Frontal cortex (tissue), 4 donors: ENCODE measurements around the gene KBTBD4. TPM values are rescaled to one million over a fixed set of nuclear protein-coding genes. Genes with fewer than 3 reads are reported as not detected.
"Not testable (repeated sequence)": the region's sequence is repeated elsewhere in the genome, so short reads cannot be mapped to it uniquely, and the experiment has no call there.

Source experiments
- DNase-seq, 2 donors: peaks; one replicate each; pipeline ENCODE4 v3.0.0; 2012; ENCODE audit warnings: low spot score in 2 of 2
- FAIRE-seq: peaks from 2 replicates; lab custom pipeline; 2012; peaks lifted over from hg19 to GRCh38; lab: Jason Lieb, UNC
- total RNA-seq: library from RNA; depleted of rRNA; stranded (reverse); fragments of >200 nt; gene quantifications from one replicate; pipeline ENCODE4 v1.2.3, GENCODE V29; 2014
- donor health status: control.
- donor health status: control.
- donor health status: control.

The KBTBD4 gene
- total RNA-seq, 1 donor from 2014 or later, result 42.8 TPM

GRCh38 chr11:47564933-47565339, 13.8 kb downstream of the KBTBD4 start:
- peak in 1 of 2 donors; percentile 5 for DNase-seq
- FAIRE-seq, result no peak

DNA sequence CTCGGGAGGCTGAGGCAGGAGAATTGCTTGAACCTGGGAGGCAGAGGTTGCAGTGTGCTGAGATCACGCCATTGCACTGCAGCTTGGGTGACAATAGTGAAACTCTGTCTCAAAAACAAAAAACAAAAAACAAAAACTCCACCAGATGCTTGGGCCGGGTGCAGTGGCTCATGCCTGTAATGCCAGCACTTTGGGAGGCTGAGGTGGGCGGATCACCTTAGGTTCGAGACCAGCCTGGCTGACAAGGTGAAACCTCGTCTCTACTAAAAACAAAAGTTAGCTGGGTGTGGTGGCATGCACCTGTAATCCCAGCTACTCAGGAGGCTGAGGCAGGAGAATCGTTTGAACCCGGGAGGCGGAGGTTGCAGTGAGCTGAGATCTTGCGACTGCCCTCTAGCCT, 14.4 kb downstream of the KBTBD4 start:
- FAIRE-seq, DNase-seq: not testable (repeated sequence)

- not testable (repeated sequence) for FAIRE-seq, DNase-seq
Measured at GRCh38 chr11:47562393-47562792, 16.4 kb downstream of the KBTBD4 start.

DNA sequence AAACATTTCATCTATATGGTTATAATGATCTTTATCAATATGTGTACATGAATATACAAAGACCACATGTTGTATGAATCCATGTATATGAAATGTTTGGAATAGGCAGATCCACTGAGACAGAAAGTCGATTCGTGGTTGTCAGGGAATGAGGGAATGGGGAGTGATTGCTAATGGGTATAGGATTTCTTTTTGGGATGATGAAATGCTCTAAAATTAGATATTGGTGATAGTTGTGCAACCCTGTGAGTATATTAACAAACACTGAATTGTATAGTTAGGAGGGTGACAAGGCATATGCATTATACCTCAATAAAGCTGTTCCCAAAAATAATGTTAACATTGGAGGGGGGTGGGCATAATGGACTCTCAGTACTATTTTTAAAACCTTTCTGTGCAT, 18.3 kb downstream of the KBTBD4 start:
- DNase-seq (no peak), FAIRE-seq (no peak)

- peak; percentile 99 for FAIRE-seq
- no peak for DNase-seq
Measured at GRCh38 chr11:47558695-47559094, 20.1 kb downstream of the KBTBD4 start.

GRCh38 chr11:47557004-47557403, 21.8 kb downstream of the KBTBD4 start:
- DNase-seq, FAIRE-seq: not testable (repeated sequence)

- no peak for DNase-seq
Measured at GRCh38 chr11:47553406-47553743, 25.4 kb downstream of the KBTBD4 start.

DNA sequence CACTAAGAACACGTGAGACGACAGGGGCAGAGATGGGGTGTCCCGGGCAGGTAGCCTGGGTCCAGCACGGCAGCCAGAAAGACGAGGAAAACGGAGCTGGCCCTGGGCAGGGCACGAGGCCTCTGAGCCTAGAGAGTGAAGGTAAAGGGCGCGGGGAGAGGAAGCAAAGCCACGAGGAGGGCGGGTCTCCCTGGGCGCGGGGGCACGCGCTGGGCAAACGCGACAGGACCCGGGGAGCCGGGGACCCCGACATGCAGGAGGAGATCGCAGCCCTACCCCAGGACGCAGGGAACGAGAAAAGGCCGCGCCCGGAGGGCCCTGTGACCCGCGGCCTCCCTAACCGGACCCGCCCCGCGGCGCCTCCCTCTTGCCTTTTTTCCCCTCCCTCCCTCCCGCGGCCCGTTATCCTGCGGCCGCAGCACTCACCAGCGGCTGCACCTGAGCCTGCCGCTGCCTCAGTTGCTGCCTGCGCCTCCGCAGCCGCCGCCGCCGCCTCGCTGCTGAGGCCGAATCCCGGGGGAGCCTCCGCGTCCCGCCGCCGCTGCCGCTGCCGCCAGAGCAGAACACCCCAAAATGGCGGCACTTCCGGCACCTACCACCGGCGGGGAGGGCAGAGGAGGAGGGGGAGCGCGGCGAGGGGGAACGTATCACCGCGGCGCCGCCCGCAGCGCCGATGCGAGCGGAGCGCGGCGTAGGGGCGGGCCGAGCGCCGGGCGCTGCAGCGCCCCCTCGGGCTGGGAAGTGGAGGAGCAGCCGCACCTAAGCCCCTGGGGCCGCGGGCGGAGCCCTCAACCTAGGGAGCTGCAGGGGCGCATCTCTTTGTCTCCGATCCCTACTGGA, 26.0 kb downstream of the KBTBD4 start, which contains the start of gene CELF1:
Gene CELF1, minus strand, starts transcription at position 567 of the 840 bp plus-strand sequence. CDS start 53,609 bp downstream, outside the sequence.
- no peak for FAIRE-seq
- peak; percentile 89 to 91 for DNase-seq

More at GRCh38 chr11:47553406-47553743, 25.4 kb downstream of the KBTBD4 start:
- FAIRE-seq, result no peak

DNA sequence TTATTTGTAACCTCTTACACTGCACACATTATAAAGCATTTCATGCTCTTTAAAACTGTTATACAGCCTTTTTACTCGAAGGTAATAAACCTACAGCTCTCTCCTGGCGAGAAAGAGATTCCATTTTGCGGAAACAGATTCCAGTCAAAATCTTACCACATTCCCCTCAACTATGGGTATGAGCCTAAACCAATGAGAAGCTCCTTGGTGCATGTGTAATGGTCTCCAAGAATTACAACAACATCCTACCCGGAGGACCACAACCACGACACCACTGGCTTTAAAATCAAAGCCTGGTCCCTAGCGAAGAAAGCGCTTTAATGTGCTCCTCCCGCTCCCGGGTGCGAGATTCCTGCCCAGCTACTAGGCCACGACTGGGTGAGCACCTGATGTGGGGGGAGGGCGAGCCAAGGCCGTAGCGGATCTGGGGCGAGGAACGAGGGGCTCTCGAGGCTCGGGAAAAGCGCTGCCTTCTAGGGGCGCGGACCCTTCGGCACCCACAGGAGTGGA, 26.7 kb downstream of the KBTBD4 start:
- FAIRE-seq (no peak), DNase-seq (no peak)

- DNase-seq (no peak), FAIRE-seq (no peak)
Measured at GRCh38 chr11:47551086-47551485, 27.7 kb downstream of the KBTBD4 start.

GRCh38 chr11:47550288-47551047, 28.3 kb downstream of the KBTBD4 start:
- DNase-seq (no peak), FAIRE-seq (no peak)

DNA sequence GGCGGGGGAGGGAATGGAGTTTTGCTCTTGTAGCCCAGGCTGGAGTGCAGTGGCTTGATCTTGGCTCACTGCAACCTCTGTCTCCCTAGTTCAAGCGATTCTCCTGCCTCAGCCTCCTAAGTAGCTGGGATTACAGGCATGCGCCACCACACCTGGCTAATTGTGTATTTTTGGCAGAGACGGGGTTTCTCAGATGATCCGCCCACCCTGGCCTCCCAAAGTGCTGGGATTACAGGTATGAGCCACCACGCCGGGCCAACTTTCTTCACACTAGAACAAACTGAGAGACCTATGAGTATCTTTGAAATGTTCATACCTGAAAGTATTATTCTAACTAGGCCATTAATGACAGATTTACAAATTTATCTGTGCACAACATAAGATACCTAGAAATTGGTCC, 32.5 kb downstream of the KBTBD4 start:
- DNase-seq, FAIRE-seq: not testable (repeated sequence)

DNA sequence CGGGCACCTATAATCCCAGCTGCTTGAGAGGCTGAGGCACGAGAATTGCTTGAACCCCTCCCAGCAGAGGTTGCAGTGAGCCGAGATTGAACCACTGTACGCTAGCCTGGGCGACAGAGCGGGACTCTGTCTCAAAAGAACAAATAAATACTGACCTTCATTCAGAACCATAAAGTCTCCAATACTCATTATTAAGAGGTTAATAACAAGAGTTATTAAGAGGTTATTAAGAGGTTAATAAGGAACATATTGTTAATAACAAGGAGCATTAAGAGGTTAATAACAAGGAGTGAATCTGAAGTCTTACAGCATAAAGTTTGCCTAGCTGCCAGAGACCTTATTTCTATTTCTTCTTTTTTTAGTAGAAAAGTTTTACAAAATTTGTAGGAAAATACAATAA, 33.5 kb downstream of the KBTBD4 start:
- no peak for DNase-seq
- FAIRE-seq, result no peak

DNA sequence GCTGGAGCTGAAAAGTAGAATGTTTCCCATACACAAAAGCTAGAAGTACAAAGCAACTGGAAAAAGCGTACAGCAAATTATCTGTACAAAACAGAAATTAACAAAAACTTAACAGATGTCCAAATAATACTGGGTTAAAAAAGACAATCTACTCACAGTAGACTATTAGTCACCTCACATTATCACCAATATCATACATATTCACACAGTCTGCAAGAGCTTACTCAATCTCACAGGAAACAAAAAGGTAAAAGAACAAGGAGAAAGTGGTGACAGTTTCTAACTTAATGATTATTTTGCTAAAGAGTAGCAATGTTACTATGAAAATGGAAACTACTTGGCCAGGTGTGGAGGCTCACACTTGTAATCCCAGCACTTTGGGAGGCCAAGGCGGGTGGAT, 37.7 kb downstream of the KBTBD4 start:
- DNase-seq (no peak), FAIRE-seq (no peak)

DNA sequence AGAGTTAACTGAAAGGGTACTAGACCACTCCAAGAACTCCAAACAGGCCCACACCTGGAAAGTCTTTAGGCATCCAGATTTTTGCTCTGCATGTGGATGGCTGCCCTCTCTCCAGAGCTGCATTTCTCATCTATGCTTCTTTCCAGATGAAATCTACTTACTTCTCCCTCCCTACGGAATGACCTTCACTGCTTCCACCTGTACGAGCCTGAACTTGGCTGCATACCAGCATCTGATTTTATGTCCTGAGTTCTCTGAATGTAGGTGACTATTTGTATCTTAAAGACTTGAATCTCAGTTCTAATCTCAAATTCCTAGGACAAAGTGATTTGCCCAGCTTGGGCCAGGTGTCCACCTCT, 39.1 kb downstream of the KBTBD4 start:
- DNase-seq, result no peak
- FAIRE-seq, result no peak

DNA sequence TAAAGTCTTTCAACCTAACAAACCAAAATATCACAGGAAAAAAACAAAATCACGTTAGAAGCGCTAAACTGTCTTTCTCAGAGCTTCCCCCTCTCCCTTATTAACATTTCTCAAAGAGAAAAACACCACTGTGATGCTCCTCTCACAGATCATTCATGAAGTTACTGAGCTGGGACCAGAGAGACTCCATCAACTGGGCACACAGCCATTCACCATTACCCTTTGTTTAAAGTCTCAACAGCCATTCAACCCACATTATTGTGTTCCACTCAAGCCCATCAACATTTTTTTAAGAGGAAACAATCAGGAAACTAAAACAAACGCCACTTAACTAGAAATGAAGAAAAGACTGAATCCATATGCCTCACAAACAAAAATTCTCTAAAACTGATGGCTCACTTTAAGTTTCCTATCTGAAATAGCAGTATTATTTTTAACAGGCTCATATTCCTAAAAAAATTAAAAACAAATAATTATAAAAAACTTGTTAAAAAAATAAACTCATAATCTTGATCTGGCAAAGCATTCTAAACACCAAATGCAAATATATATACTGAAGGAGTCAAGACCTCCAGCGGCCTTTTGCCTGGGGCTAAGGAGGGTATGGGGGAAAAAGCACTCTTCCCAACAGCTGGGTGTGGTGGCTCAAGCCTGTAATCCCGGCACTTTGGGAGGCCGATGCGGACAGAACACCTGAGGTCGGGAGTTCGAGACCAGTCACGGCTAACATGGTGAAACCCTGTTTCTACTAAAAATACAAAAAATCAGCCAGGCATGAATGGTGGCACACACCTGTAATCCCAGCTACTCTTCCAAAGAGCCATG, 39.8 kb downstream of the KBTBD4 start:
- no peak for DNase-seq
- no peak for FAIRE-seq

- DNase-seq, result no peak
- no peak for FAIRE-seq
Measured at GRCh38 chr11:47536915-47537314, 41.9 kb downstream of the KBTBD4 start.

DNA sequence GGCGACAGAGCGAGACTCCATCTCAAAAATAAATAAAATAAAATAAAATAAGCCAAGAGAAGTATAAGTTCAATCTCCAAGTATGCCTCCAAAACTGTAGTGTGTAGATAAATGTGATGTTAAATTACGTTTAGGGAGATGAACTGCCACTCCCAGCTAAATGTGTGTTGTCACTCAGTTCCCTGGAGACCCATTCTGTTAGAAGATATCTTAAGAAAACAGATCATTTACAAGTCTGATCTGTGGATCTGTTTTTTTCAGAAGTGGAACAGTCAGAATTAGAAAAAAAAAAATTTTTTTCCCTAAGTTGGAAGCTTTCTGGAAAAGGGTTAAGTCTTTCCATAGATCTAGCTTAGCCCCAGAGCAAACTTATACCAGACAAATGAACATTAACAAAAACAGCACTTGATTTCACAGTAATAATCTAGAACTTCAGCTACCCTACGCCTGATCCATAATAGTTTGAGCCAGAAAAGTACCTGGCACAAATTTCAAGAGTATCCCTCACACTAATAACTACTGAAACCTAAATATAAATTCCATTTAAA, 44.0 kb downstream of the KBTBD4 start:
- DNase-seq (no peak), FAIRE-seq (no peak)

GRCh38 chr11:47533690-47534151, 45.0 kb downstream of the KBTBD4 start:
- DNase-seq (no peak), FAIRE-seq (no peak)
